Measurements from ENCODE around the gene ATP6V0E2.

ATP6V0E2 gene

GRCh38 chr7:149864023-149864422 lies 9.7 kb upstream of the ATP6V0E2 start:
- no peak for DNase-seq (ENCODE audit: low read depth)

- no peak for DNase-seq (ENCODE audit: low read depth)
These were observed 9.0 kb upstream of the ATP6V0E2 start for GRCh38 chr7:149864751-149865150.

- no peak for DNase-seq (ENCODE audit: low read depth)
These were observed 8.3 kb upstream of the ATP6V0E2 start for GRCh38 chr7:149865437-149865836.

- no peak for DNase-seq (ENCODE audit: low read depth)
These were observed 7.5 kb upstream of the ATP6V0E2 start for GRCh38 chr7:149866139-149866778.

GRCh38 chr7:149866779-149867447 lies 6.9 kb upstream of the ATP6V0E2 start:
- DNase-seq (ENCODE audit: low read depth), result no peak

- DNase-seq (ENCODE audit: low read depth), result no peak
These were observed 5.8 kb upstream of the ATP6V0E2 start for GRCh38 chr7:149867762-149868622.

GRCh38 chr7:149868623-149869290 lies 5.0 kb upstream of the ATP6V0E2 start:
- no peak for DNase-seq (ENCODE audit: low read depth)

GRCh38 chr7:149869291-149869650 lies 4.5 kb upstream of the ATP6V0E2 start:
- no peak for DNase-seq (ENCODE audit: low read depth)

- no peak for DNase-seq (ENCODE audit: low read depth)
These were observed 3.9 kb upstream of the ATP6V0E2 start for GRCh38 chr7:149869867-149870266.

GRCh38 chr7:149870274-149870673 lies 3.5 kb upstream of the ATP6V0E2 start:
- no peak for DNase-seq (ENCODE audit: low read depth)

- no peak for DNase-seq (ENCODE audit: low read depth)
These were observed 2.9 kb upstream of the ATP6V0E2 start for GRCh38 chr7:149870701-149871483.

- DNase-seq (ENCODE audit: low read depth), result no peak
These were observed 2.2 kb upstream of the ATP6V0E2 start for GRCh38 chr7:149871576-149871975.

GRCh38 chr7:149872419-149873073 lies 1.2 kb upstream of the ATP6V0E2 start:
- no peak for DNase-seq (ENCODE audit: low read depth)

GRCh38 chr7:149873970-149874643 lies 338 bp downstream of the ATP6V0E2 start:
- no peak for DNase-seq (ENCODE audit: low read depth)

GRCh38 chr7:149874644-149875028 lies 867 bp downstream of the ATP6V0E2 start:
- no peak for DNase-seq (ENCODE audit: low read depth)

GRCh38 chr7:149875396-149875795 lies 1.6 kb downstream of the ATP6V0E2 start:
- DNase-seq (ENCODE audit: low read depth), result no peak

- no peak for DNase-seq (ENCODE audit: low read depth)
These were observed 4.2 kb downstream of the ATP6V0E2 start for GRCh38 chr7:149877890-149878522.

- no peak for DNase-seq (ENCODE audit: low read depth)
These were observed 4.8 kb downstream of the ATP6V0E2 start for GRCh38 chr7:149878523-149878921.

- DNase-seq (ENCODE audit: low read depth), result no peak
These were observed 5.5 kb downstream of the ATP6V0E2 start for GRCh38 chr7:149879271-149879743.
